Loucy (cell line): ENCODE results near the gene PARM1.

Experiments
- H2AFZ ChIP-seq: fragments of 200-600 bp; sonication (generic); 2 replicates; pipeline ENCODE4 v1.6.0; 2016; ENCODE audit warnings: antibody characterized with exemption, mild to moderate bottlenecking, low read length, moderate library complexity
- H3F3A ChIP-seq: fragments of 200-600 bp; 2 replicates; pipeline ENCODE4 v1.6.0; 2016; ENCODE audit warnings: antibody characterized with exemption, low read depth, mild to moderate bottlenecking
- H3K27me3 ChIP-seq: fragments of 200-600 bp; sonication (generic); 2 replicates; pipeline ENCODE4 v1.6.1; 2014; ENCODE audit warnings: low read length, mild to moderate bottlenecking; ENCODE audit not compliant: insufficient read depth, poor library complexity, severe bottlenecking
- H3K36me3 ChIP-seq: fragments of 200-600 bp; sonication (generic); 2 replicates; pipeline ENCODE4 v1.6.1; 2016; ENCODE audit warnings: low read length; ENCODE audit not compliant: insufficient read depth
- H3K4me1 ChIP-seq: fragments of 200-600 bp; sonication (generic); 2 replicates; pipeline ENCODE4 v1.5.1; 2014; ENCODE audit warnings: low read length, mild to moderate bottlenecking; ENCODE audit not compliant: insufficient read depth, poor library complexity, severe bottlenecking
- H3K4me2 ChIP-seq: fragments of 200-600 bp; sonication (generic); 2 replicates; pipeline ENCODE4 v1.6.0; 2014; ENCODE audit warnings: antibody characterized with exemption, low read length, low read depth, mild to moderate bottlenecking; ENCODE audit not compliant: poor library complexity, severe bottlenecking
- H3K4me3 ChIP-seq: fragments of 200-600 bp; sonication (generic); 2 replicates; pipeline ENCODE4 v1.5.1; 2014; ENCODE audit warnings: low read length, mild to moderate bottlenecking, mixed read lengths; ENCODE audit not compliant: poor library complexity, severe bottlenecking
- H3K79me2 ChIP-seq: fragments of 200-600 bp; sonication (generic); 2 replicates; pipeline ENCODE4 v1.6.1; 2014; ENCODE audit warnings: low read length; ENCODE audit not compliant: insufficient read depth
- H3K9ac ChIP-seq: fragments of 200-600 bp; sonication (generic); 2 replicates; pipeline ENCODE4 v1.6.0; 2014; ENCODE audit warnings: mild to moderate bottlenecking, low read depth, low read length, moderate library complexity; ENCODE audit not compliant: poor library complexity, severe bottlenecking
- H3K9me2 ChIP-seq: fragments of 200-600 bp; sonication (generic); replicated peaks from 2 replicates; pipeline ENCODE4 v1.6.1; 2016; ENCODE audit warnings: low read depth, low read length, mixed read lengths
- H3K9me3 ChIP-seq: fragments of 200-600 bp; sonication (generic); 2 replicates; pipeline ENCODE4 v1.6.1; 2014; ENCODE audit warnings: mild to moderate bottlenecking, antibody characterized with exemption, low read length, low read depth; ENCODE audit not compliant: insufficient read depth
- H4K20me1 ChIP-seq: fragments of 200-600 bp; sonication (generic); 2 replicates; pipeline ENCODE4 v1.6.0; 2014; ENCODE audit warnings: antibody characterized with exemption, low read length, mild to moderate bottlenecking; ENCODE audit not compliant: insufficient read depth, poor library complexity, severe bottlenecking
- EZH2phosphoT487 ChIP-seq: fragments of 200-600 bp; IDR thresholded peaks from 2 replicates; pipeline ENCODE4 v1.6.1; 2018; ENCODE audit warnings: antibody characterized with exemption, mild to moderate bottlenecking, moderate library complexity, borderline replicate concordance
- TF ChIP-seq, protein P1 (sequence below): fragments of 200-600 bp; sonication (generic); conservative IDR thresholded peaks from 2 replicates; pipeline ENCODE4 v1.5.1; 2014; ENCODE audit warnings: mild to moderate bottlenecking, antibody characterized with exemption, low read length

The PARM1 gene

DNA sequence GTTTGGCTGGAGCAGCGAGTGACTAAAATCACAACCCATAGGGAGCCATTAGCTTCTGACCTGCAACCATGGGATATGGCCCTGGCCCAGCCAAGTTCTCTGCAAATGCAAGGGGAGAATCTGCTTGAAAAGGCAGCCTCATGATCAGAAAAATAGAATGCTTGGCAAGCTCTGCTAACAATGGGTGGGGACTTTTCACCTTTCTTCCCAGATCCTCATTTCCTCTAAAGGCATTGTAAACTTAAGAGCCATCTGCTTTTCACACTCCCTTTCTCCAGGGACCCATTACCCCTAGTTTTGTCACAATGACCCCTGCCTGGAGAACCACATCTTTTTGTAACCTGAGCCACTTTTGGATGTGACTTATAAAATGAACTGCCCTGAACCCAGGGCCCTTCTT is 104.3 kb downstream of the PARM1 start:
- no peaks in the 10 kb centered on the region for H3K9me3 ChIP-seq
- H3K36me3 ChIP-seq, result no peaks in the 10 kb centered on the region
- no peaks in the 10 kb centered on the region for H3K79me2 ChIP-seq
- no peaks in the 10 kb centered on the region for H3K9me2 ChIP-seq
- no peak for TF ChIP-seq EZH2phosphoT487
- TF ChIP-seq, protein P1, sequence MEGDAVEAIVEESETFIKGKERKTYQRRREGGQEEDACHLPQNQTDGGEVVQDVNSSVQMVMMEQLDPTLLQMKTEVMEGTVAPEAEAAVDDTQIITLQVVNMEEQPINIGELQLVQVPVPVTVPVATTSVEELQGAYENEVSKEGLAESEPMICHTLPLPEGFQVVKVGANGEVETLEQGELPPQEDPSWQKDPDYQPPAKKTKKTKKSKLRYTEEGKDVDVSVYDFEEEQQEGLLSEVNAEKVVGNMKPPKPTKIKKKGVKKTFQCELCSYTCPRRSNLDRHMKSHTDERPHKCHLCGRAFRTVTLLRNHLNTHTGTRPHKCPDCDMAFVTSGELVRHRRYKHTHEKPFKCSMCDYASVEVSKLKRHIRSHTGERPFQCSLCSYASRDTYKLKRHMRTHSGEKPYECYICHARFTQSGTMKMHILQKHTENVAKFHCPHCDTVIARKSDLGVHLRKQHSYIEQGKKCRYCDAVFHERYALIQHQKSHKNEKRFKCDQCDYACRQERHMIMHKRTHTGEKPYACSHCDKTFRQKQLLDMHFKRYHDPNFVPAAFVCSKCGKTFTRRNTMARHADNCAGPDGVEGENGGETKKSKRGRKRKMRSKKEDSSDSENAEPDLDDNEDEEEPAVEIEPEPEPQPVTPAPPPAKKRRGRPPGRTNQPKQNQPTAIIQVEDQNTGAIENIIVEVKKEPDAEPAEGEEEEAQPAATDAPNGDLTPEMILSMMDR, result no peak
- no peak overlapping the region for H3K4me3 ChIP-seq
- H3F3A ChIP-seq, result no peaks in the 10 kb centered on the region
- H4K20me1 ChIP-seq, result no peaks in the 10 kb centered on the region
- no peak overlapping the region for H3K4me2 ChIP-seq
- no peak overlapping the region for H2AFZ ChIP-seq
- H3K9ac ChIP-seq, result no peak overlapping the region
- H3K4me1 ChIP-seq, result no peaks in the 10 kb centered on the region
- no peaks in the 10 kb centered on the region for H3K27me3 ChIP-seq

DNA sequence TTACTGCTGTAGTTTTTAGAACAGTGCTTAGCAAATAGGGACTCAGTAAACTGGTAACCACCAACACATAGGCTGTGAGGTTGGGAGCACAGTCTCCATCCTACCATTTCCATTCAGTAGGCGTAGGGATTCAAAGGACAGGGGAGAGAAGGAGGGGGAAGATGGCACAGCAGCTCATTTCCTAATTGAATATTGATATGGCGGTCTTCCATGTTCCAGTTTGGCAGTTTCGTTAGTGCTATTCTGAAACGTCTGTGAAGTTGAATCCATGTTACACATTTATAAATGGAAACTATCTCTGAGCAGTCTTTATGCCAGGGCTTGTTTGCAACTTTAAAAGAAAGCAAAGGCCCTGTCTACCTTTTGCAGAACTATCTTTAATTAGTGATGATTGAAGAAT is 105.5 kb downstream of the PARM1 start:
- Histone ChIP-seq H3K9ac (no peak overlapping the region), H3K79me2 (no peaks in the 10 kb centered on the region), H3K27me3 (no peaks in the 10 kb centered on the region), H3F3A (no peaks in the 10 kb centered on the region), H4K20me1 (no peaks in the 10 kb centered on the region), H3K9me3 (no peaks in the 10 kb centered on the region), H3K4me3 (no peak overlapping the region), H3K36me3 (no peaks in the 10 kb centered on the region), H3K4me2 (no peak overlapping the region), H2AFZ (no peak overlapping the region), H3K4me1 (no peaks in the 10 kb centered on the region), H3K9me2 (no peaks in the 10 kb centered on the region)
- no peak for TF ChIP-seq EZH2phosphoT487
- TF ChIP-seq, protein P1, result no peak

DNA sequence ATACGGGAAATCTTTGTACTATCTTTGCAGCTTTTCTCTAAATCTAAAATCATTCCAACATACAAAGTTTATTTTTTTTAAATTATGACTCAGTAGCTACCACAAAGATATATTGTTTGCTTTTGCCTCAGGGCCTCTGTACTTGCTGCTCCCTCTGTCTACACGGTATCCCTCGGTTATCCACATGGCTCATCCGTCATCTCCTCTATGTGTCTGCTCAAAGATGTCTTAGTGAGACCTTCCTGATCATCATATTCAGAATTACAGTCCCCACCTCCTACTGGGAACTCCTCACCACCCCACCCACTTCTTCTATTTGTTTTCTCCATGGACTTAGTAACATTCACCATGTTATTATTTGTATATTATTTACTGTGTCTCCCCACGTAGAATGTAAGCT is 107.8 kb downstream of the PARM1 start:
- TF ChIP-seq EZH2phosphoT487, result no peak
- TF ChIP-seq, protein P1, result no peak
- Histone ChIP-seq H3K4me3 (no peak overlapping the region), H2AFZ (no peak overlapping the region), H4K20me1 (no peaks in the 10 kb centered on the region), H3K27me3 (no peaks in the 10 kb centered on the region), H3K36me3 (no peaks in the 10 kb centered on the region), H3K79me2 (no peaks in the 10 kb centered on the region), H3K9me2 (no peaks in the 10 kb centered on the region), H3K4me2 (no peak overlapping the region), H3K9me3 (no peaks in the 10 kb centered on the region; the same call in 1 of the 2 replicates), H3F3A (no peaks in the 10 kb centered on the region), H3K9ac (no peak overlapping the region), H3K4me1 (no peaks in the 10 kb centered on the region)
